Measurements from ENCODE around the gene ARMH3.

DNA sequence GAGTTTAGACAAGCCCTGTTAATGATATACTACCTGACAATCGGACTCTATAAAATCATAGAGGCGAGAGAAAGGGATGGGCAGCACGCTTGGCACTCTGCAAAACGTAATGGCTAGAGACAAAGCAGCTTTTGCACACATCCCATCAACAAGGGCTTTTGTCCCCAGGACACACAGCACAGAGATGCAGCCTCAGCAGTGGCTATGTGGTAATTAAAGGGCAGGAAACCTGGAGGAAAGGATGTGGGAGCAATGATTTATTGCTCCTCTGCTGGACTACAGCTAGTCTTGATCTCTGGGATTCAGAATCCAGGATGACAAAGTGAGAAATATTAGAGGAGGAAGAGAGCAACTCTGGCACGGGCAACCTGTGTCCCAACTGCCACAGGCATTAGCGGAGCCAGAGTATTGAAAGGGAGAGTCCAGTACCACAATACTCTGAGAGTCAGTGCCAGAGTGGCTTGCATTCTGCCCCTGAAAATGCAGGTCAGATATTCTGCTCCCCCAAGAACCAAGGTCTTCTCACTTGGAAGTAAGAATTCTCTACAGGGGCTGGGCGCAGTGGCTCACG is 96.5 kb downstream of the ARMH3 start:
- TF ChIP-seq, protein P1, sequence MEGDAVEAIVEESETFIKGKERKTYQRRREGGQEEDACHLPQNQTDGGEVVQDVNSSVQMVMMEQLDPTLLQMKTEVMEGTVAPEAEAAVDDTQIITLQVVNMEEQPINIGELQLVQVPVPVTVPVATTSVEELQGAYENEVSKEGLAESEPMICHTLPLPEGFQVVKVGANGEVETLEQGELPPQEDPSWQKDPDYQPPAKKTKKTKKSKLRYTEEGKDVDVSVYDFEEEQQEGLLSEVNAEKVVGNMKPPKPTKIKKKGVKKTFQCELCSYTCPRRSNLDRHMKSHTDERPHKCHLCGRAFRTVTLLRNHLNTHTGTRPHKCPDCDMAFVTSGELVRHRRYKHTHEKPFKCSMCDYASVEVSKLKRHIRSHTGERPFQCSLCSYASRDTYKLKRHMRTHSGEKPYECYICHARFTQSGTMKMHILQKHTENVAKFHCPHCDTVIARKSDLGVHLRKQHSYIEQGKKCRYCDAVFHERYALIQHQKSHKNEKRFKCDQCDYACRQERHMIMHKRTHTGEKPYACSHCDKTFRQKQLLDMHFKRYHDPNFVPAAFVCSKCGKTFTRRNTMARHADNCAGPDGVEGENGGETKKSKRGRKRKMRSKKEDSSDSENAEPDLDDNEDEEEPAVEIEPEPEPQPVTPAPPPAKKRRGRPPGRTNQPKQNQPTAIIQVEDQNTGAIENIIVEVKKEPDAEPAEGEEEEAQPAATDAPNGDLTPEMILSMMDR (conservative IDR thresholded peaks at IDR 0.05; ENCODE audit: low read length) = no peak
- TF ChIP-seq EZH2phosphoT487 (IDR thresholded peaks at IDR 0.05; ENCODE audit: borderline replicate concordance, low read depth, low read length) = no peak
